ENCODE data around the gene HLF. TPM values are rescaled to one million over a fixed set of nuclear protein-coding genes. Genes with fewer than 3 reads are reported as not detected.

The HLF gene
- total and polyA plus RNA-seq, 2 experiments from 2014 or later: 0.09 TPM; not detected in 1

DNA sequence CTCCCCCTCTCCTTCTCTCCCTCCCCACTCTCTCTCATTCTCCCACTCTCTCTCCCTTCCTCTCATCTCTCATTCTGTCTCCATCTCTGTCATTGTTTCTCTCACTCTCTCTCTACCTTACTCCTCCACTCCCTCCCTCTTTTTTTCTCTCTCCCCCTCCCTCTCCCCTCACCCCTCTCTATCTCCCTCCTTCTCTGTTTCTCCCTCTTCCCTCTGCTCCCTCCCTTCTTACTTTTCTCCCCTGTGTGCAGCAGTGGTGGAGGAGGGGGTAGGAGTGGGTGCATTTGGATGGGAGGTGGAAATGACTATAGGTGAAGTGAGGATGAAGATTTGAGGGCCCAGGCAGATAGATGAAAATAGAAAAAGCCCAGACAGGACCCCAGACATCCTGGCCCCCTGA lies 70.9 kb downstream of the HLF start:
- H3K4me2 ChIP-seq (ENCODE audit: unreplicated experiment): no peak overlapping the region
- no peak overlapping the region for H3K4me3 ChIP-seq
- no peak for DNase-seq
- in situ Hi-C loops (cut with MboI): no loop called here
- no peaks in the 10 kb centered on the region for H3K9me2 ChIP-seq (ENCODE audit: insufficient read depth)
- H3K27me3 ChIP-seq (replicated peaks; ENCODE audit: insufficient read depth): no peaks in the 10 kb centered on the region
- no peaks in the 10 kb centered on the region for H4K20me1 ChIP-seq (ENCODE audit: insufficient read depth)
- H2AFZ ChIP-seq: no peak overlapping the region
- no peak for TF ChIP-seq EZH2 (IDR thresholded peaks at IDR 0.05; ENCODE audit: insufficient read depth, poor library complexity, severe bottlenecking)
- no peak for TF ChIP-seq EZH2phosphoT487 (IDR thresholded peaks at IDR 0.05; ENCODE audit: insufficient read depth, low read depth)
- no peaks in the 10 kb centered on the region for H3K36me3 ChIP-seq (ENCODE audit: low read depth)
- H3K79me2 ChIP-seq (ENCODE audit: insufficient read depth): no peaks in the 10 kb centered on the region
- H3K4me1 ChIP-seq (ENCODE audit: insufficient read depth): peaks cover 7% of the 10 kb centered on the region; the same call in 1 of the 2 replicates
- peaks cover 8% of the 10 kb centered on the region; the same call in 1 of the 2 replicates for H3F3A ChIP-seq (ENCODE audit: insufficient read depth)
- H3K27ac ChIP-seq: no peak overlapping the region
- no peaks in the 10 kb centered on the region for H3K9me3 ChIP-seq (ENCODE audit: low read depth)
- no peak overlapping the region for H3K9ac ChIP-seq

GRCh38 chr17:55336426-55336825 lies 71.7 kb downstream of the HLF start:
- Histone ChIP-seq H3K36me3 (ENCODE audit: low read depth) (no peaks in the 10 kb centered on the region), H3K4me3 (no peak overlapping the region), H3K79me2 (ENCODE audit: insufficient read depth) (no peaks in the 10 kb centered on the region), H3K4me2 (ENCODE audit: unreplicated experiment) (no peak overlapping the region), H3K27me3 (replicated peaks; ENCODE audit: insufficient read depth) (no peaks in the 10 kb centered on the region), H3K9ac (no peak overlapping the region), H3F3A (ENCODE audit: insufficient read depth) (peaks cover 8% of the 10 kb centered on the region; the same call in 1 of the 2 replicates), H3K4me1 (ENCODE audit: insufficient read depth) (peaks cover 13% of the 10 kb centered on the region; the same call in 1 of the 2 replicates), H3K9me3 (ENCODE audit: low read depth) (no peaks in the 10 kb centered on the region), H4K20me1 (ENCODE audit: insufficient read depth) (no peaks in the 10 kb centered on the region), H3K27ac (no peak overlapping the region), H3K9me2 (ENCODE audit: insufficient read depth) (no peaks in the 10 kb centered on the region), H2AFZ (no peak overlapping the region)
- peak; percentile 13 for DNase-seq
- in situ Hi-C loops (cut with MboI): no loop called here
- no peak for TF ChIP-seq EZH2phosphoT487 (IDR thresholded peaks at IDR 0.05; ENCODE audit: insufficient read depth, low read depth)
- TF ChIP-seq EZH2 (IDR thresholded peaks at IDR 0.05; ENCODE audit: insufficient read depth, poor library complexity, severe bottlenecking): no peak
- WGBS, 2 experiments (ENCODE audit: low coverage in 1 of 2, low lambda C conversion rate in 2 of 2, missing lambda C conversion rate in 2 of 2): 90 to 95% methylated on average over 2 of the region's 2 CpGs

GRCh38 chr17:55340176-55340575 lies 75.4 kb downstream of the HLF start:
- Histone ChIP-seq H3K27me3 (replicated peaks; ENCODE audit: insufficient read depth) (no peaks in the 10 kb centered on the region; the same call in 1 of the 2 replicates), H4K20me1 (ENCODE audit: insufficient read depth) (no peaks in the 10 kb centered on the region), H3K9ac (no peak overlapping the region), H3K4me2 (ENCODE audit: unreplicated experiment) (no peak overlapping the region), H3K9me3 (ENCODE audit: low read depth) (no peaks in the 10 kb centered on the region), H3K27ac (no peak overlapping the region), H3K4me3 (no peak overlapping the region), H3K4me1 (ENCODE audit: insufficient read depth) (peaks cover 9% of the 10 kb centered on the region), H3F3A (ENCODE audit: insufficient read depth) (no peaks in the 10 kb centered on the region), H2AFZ (no peak overlapping the region), H3K36me3 (ENCODE audit: low read depth) (no peaks in the 10 kb centered on the region), H3K79me2 (ENCODE audit: insufficient read depth) (no peaks in the 10 kb centered on the region), H3K9me2 (ENCODE audit: insufficient read depth) (no peaks in the 10 kb centered on the region)
- WGBS, 2 experiments (ENCODE audit: low coverage in 1 of 2, low lambda C conversion rate in 2 of 2, missing lambda C conversion rate in 2 of 2): 51 to 59% methylated on average over 3 of the region's 3 CpGs
- TF ChIP-seq EZH2 (IDR thresholded peaks at IDR 0.05; ENCODE audit: insufficient read depth, poor library complexity, severe bottlenecking) (no peak), EZH2phosphoT487 (IDR thresholded peaks at IDR 0.05; ENCODE audit: insufficient read depth, low read depth) (no peak)
- in situ Hi-C loops (cut with MboI): no loop called here
- DNase-seq: no peak

- in situ Hi-C loops (cut with MboI): no loop called here
- Histone ChIP-seq H3K4me1 (ENCODE audit: insufficient read depth) (peaks cover 9% of the 10 kb centered on the region), H3K9ac (no peak overlapping the region), H3K4me3 (no peak overlapping the region), H3K27me3 (replicated peaks; ENCODE audit: insufficient read depth) (no peaks in the 10 kb centered on the region; the same call in 1 of the 2 replicates), H4K20me1 (ENCODE audit: insufficient read depth) (no peaks in the 10 kb centered on the region), H3K27ac (no peak overlapping the region), H3K9me2 (ENCODE audit: insufficient read depth) (no peaks in the 10 kb centered on the region), H3F3A (ENCODE audit: insufficient read depth) (no peaks in the 10 kb centered on the region), H3K9me3 (ENCODE audit: low read depth) (no peaks in the 10 kb centered on the region), H3K79me2 (ENCODE audit: insufficient read depth) (no peaks in the 10 kb centered on the region), H3K4me2 (ENCODE audit: unreplicated experiment) (no peak overlapping the region), H3K36me3 (ENCODE audit: low read depth) (no peaks in the 10 kb centered on the region), H2AFZ (no peak overlapping the region)
- peak; percentile 35 for DNase-seq
- TF ChIP-seq EZH2phosphoT487 (IDR thresholded peaks at IDR 0.05; ENCODE audit: insufficient read depth, low read depth) (no peak), EZH2 (IDR thresholded peaks at IDR 0.05; ENCODE audit: insufficient read depth, poor library complexity, severe bottlenecking) (no peak)
- 38 to 40% methylated on average over 3 of the region's 3 CpGs for WGBS, 2 experiments (ENCODE audit: low coverage in 1 of 2, low lambda C conversion rate in 2 of 2, missing lambda C conversion rate in 2 of 2)
Observed at GRCh38 chr17:55340686-55341085, 75.9 kb downstream of the HLF start.

GRCh38 chr17:55341432-55341831 lies 76.7 kb downstream of the HLF start:
- Histone ChIP-seq H3K4me2 (ENCODE audit: unreplicated experiment) (peak overlapping the region; percentile 38), H3F3A (ENCODE audit: insufficient read depth) (no peaks in the 10 kb centered on the region), H3K9me3 (ENCODE audit: low read depth) (no peaks in the 10 kb centered on the region), H4K20me1 (ENCODE audit: insufficient read depth) (no peaks in the 10 kb centered on the region), H3K4me3 (no peak overlapping the region), H3K79me2 (ENCODE audit: insufficient read depth) (no peaks in the 10 kb centered on the region), H3K9me2 (ENCODE audit: insufficient read depth) (no peaks in the 10 kb centered on the region), H2AFZ (no peak overlapping the region), H3K9ac (no peak overlapping the region), H3K36me3 (ENCODE audit: low read depth) (no peaks in the 10 kb centered on the region), H3K4me1 (ENCODE audit: insufficient read depth) (peaks cover 9% of the 10 kb centered on the region), H3K27me3 (replicated peaks; ENCODE audit: insufficient read depth) (no peaks in the 10 kb centered on the region; the same call in 1 of the 2 replicates), H3K27ac (no peak overlapping the region)
- TF ChIP-seq EZH2phosphoT487 (IDR thresholded peaks at IDR 0.05; ENCODE audit: insufficient read depth, low read depth) (no peak), EZH2 (IDR thresholded peaks at IDR 0.05; ENCODE audit: insufficient read depth, poor library complexity, severe bottlenecking) (no peak)
- peak; percentile 93 for DNase-seq
- in situ Hi-C loops (cut with MboI): no loop called here
- WGBS, 2 experiments (ENCODE audit: low coverage in 1 of 2, low lambda C conversion rate in 2 of 2, missing lambda C conversion rate in 2 of 2): 11 to 14% methylated on average over 5 of the region's 5 CpGs

Data from GM23248 (cell line).